ENCODE measurements around the gene P2RY6. TPM values are rescaled to one million over a fixed set of nuclear protein-coding genes. Genes with fewer than 3 reads are reported as not detected.

P2RY6 gene
- total RNA-seq, 1 donor from 2014 or later: 3.7 TPM

DNA sequence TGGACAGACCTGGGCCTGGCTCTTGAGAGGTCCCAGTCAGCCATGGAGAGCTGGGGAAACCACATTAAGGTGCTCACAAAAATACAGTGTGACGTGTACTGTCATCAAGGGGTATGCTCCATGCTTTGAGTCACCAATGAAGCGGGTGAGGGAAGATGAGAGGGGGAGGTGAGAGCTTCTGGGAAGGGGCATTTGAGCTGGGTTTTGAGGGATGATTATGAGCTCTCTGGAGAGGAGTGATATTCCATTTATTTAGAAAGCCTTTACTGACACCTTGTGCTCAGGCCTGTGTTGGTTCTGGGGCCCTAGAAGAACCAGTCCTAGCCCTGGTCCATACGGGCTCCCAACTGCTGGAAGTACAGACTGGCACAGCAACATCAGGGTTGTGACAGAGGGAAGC, 25.6 kb downstream of the P2RY6 start:
- H3K4me3 ChIP-seq (ENCODE audit: low read depth, low read length): no peak overlapping the region
- TF ChIP-seq, protein P1, sequence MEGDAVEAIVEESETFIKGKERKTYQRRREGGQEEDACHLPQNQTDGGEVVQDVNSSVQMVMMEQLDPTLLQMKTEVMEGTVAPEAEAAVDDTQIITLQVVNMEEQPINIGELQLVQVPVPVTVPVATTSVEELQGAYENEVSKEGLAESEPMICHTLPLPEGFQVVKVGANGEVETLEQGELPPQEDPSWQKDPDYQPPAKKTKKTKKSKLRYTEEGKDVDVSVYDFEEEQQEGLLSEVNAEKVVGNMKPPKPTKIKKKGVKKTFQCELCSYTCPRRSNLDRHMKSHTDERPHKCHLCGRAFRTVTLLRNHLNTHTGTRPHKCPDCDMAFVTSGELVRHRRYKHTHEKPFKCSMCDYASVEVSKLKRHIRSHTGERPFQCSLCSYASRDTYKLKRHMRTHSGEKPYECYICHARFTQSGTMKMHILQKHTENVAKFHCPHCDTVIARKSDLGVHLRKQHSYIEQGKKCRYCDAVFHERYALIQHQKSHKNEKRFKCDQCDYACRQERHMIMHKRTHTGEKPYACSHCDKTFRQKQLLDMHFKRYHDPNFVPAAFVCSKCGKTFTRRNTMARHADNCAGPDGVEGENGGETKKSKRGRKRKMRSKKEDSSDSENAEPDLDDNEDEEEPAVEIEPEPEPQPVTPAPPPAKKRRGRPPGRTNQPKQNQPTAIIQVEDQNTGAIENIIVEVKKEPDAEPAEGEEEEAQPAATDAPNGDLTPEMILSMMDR (conservative IDR thresholded peaks at IDR 0.05; ENCODE audit: low read depth, low read length): no peak
- no peak for DNase-seq (ENCODE audit: low read depth)

DNA sequence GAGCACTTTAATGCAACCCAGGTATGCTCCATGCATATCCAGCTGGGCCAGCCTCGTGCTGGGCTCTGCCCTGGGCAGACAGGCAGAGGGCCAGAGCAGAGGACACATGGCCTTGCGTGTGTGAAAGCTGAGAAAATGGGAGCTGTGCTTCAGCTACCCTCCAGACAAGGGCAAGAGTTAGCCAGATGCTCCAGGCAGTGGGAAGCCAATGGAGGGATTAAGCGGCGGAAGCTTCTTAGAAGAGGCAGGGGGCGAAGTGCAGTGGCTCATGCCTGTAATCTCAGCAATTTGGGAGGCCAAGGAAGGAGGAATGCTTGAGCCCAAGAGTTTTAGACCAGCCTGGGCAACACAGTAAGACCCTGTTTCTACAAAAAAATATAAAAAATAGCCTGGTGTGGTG, 26.1 kb downstream of the P2RY6 start:
- TF ChIP-seq, protein P1 (conservative IDR thresholded peaks at IDR 0.05; ENCODE audit: low read depth, low read length): no peak
- no peak for DNase-seq (ENCODE audit: low read depth)
- no peak overlapping the region for H3K4me3 ChIP-seq (ENCODE audit: low read depth, low read length)

DNA sequence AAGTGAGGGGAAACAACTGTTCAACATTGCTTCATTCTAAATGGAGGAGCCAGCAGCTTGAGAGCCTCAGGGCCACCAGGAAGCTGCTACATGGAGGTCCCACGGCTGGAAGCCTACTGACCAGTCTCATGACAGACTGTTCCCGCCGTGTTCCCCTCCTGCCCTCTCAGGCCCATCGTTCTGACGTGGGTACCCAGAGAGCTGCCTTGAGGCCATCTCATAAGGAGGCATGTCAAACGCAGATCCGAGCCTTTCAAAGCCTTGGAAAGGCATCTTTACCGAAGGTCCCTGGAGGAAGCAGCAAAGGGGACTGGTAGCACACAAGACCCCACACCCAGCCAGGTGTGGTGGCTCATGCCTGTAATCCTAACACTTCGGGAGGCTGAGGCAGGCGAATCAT, 27.6 kb downstream of the P2RY6 start:
- TF ChIP-seq, protein P1 (conservative IDR thresholded peaks at IDR 0.05; ENCODE audit: low read depth, low read length): no peak
- DNase-seq (ENCODE audit: low read depth): no peak

DNA sequence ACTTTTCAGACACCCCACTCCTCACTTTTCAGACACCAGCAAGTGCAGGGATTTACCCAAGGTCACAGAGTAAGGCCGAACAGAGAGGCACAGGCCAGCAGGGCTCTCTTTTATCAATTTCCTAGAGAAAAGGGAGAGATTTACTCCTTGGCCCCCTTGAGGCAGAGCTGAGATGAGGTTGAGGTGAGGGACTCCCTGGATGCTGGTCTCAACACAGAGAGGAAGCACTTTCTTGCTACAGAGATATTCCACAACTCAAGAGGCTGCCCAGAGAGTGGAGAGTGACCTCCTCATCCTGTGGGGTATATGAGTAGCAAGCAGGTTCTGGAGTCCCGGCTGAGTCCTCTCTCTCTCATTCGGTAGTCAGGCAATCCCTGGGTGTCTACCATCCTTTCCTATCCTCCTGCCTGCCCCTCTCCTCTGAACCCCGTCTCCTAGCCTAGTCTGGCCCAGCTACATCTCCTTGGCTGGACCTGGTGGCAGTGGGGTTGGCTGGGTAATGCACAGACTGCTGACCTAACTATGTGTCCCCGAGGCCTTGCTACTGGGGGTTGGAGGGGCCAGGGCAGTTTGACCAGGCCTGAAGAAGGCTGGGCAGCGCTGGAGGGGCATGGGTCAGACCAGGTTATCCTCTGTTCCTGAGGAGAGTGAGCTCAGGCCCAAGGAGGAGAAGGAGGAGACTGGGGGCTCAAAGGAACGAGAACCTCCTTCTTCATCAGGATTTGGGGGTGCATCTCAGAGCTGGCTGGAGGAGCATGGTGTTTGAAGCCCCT, 34.1 kb downstream of the P2RY6 start:
- DNase-seq (ENCODE audit: low read depth): no peak
- TF ChIP-seq, protein P1 (conservative IDR thresholded peaks at IDR 0.05; ENCODE audit: low read depth, low read length): peak; percentile 22
- no peak overlapping the region for H3K4me3 ChIP-seq (ENCODE audit: low read depth, low read length)

More for the DNA sequence above, 27.6 kb downstream of the P2RY6 start:
- no peak overlapping the region for H3K4me3 ChIP-seq (ENCODE audit: low read depth, low read length)

DNA sequence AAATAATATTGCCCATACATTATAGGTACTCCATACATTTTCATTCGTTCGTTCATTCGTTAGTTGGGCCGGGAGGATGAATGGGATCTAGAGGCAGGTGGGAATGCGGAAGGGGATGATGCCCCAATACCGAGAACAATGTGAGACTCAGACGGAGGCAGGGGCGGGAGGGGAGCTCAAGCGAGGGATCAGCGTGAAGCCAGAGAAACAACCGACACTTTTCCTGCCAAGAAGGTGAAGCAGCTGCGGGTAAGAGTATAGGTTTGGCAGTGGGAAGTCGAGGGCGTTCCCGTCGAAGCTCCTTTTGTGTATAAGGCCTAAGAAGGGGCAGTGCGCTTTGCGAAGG, 34.8 kb downstream of the P2RY6 start:
- DNase-seq (ENCODE audit: low read depth): no peak
- peak overlapping the region; percentile 51 for H3K4me3 ChIP-seq (ENCODE audit: low read depth, low read length)
- TF ChIP-seq, protein P1 (conservative IDR thresholded peaks at IDR 0.05; ENCODE audit: low read depth, low read length): no peak

DNA sequence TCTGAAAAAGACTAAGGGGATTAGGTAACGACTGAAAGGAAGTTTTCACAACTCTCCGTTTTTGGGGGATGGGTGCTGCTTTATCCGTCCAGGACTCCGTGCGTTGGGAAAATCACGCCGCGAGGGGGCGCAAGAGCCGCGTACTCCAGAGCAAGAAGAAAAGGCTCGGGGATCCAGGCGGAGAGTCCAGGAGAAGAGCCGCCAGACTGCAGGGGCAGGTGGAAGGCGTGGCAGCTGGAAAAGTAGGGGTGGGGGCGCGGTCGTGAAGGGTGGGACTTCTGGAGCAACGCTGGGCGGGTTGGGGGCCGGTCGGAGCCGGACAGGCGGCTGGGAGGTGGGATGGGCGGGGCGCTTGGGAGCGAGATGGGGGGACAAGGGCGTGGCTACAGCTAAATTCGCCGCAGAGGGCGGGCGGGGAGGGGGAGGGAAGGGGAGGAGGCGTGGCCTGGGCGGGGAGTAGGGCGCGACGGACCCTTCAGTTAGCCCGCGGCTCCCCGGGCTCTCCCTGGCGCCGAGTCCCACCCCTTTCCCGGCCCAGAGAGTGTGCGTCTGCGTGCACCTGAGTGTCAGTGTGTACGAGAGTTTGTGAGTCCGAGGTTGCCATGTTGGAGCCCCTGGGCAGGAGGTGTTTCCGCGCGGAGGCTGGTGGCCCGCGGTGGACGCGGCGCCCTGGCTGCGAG, 35.3 kb downstream of the P2RY6 start:
- DNase-seq (ENCODE audit: low read depth): peak; percentile 85
- TF ChIP-seq, protein P1 (conservative IDR thresholded peaks at IDR 0.05; ENCODE audit: low read depth, low read length): peak; percentile 89
- H3K4me3 ChIP-seq (ENCODE audit: low read depth, low read length): peak overlapping the region; percentile 77

Measured in epithelial cell of proximal tubule (primary cell).